Activated B cell treated with CpG ODN at 0.5 μM for 24 hours (primary cell): ENCODE data around the gene NT5C2. TPM values are rescaled to one million over a fixed set of nuclear protein-coding genes. Genes with fewer than 3 reads are reported as not detected.
"Not testable (repeated sequence)": the region's sequence is repeated elsewhere in the genome, so short reads cannot be mapped to it uniquely, and the experiment has no call there.

Source experiments
- ATAC-seq: fragments of 200-7000 bp; cut with Tn5 transposase; one replicate; pipeline ENCODE4 v1.10.0; 2021; ENCODE audit warnings: low read depth, mild to moderate bottlenecking, moderate library complexity
- CTCF ChIA-PET: fragments of 350-600 bp; sonication (Branson Sonifier 250); formaldehyde crosslinking; loops from one replicate; lab custom pipeline; 2021; ENCODE audit warnings: antibody characterized with exemption; lab: Charles Lee
- POLR2A ChIA-PET: fragments of 350-600 bp; sonication (Branson Sonifier 250); formaldehyde crosslinking; loops from one replicate; lab custom pipeline; 2021; ENCODE audit warnings: antibody characterized with exemption; lab: Charles Lee
- DNase-seq: peaks from one replicate; pipeline ENCODE4 v3.0.0; 2022
- H3K27ac Mint-ChIP-seq: one replicate; pipeline ENCODE4 v1.8.0; 2020; ENCODE audit warnings: mixed read lengths
- H3K27me3 Mint-ChIP-seq: one replicate; pipeline ENCODE4 v1.8.0; 2021; ENCODE audit warnings: mixed read lengths
- H3K36me3 Mint-ChIP-seq: one replicate; pipeline ENCODE4 v1.8.0; 2021; ENCODE audit warnings: low read depth, mixed read lengths
- H3K4me1 Mint-ChIP-seq: one replicate; pipeline ENCODE4 v1.8.0; 2021; ENCODE audit warnings: mixed read lengths
- H3K4me3 Mint-ChIP-seq: one replicate; pipeline ENCODE4 v1.8.0; 2020; ENCODE audit warnings: mild to moderate bottlenecking, mixed read lengths
- H3K9me3 Mint-ChIP-seq: one replicate; pipeline ENCODE4 v1.8.0; 2020; ENCODE audit warnings: mixed read lengths
- CTCF ChIP-seq: fragments of 200-600 bp; IDR thresholded peaks from one replicate; pipeline ENCODE4 v1.8.0; 2022; ENCODE audit warnings: antibody characterized with exemption, mild to moderate bottlenecking
- intact Hi-C: fragments of 100-400 bp; cut with micrococcal nuclease; formaldehyde crosslinking; loops from one replicate; pipeline ENCODE4 v1.15.1; 2024
- total RNA-seq: library from RNA; stranded (reverse); gene quantifications from 2 replicates; pipeline ENCODE4 v1.2.3, GENCODE V29; 2022

Gene NT5C2
- total RNA-seq, 1 donor from 2014 or later, result 60.4 TPM

GRCh38 chr10:103184615-103185014 lies 8.5 kb downstream of the NT5C2 start:
- CTCF ChIA-PET, result no interaction called here
- Mint-ChIP-seq H3K36me3 (peaks cover 28% of the 10 kb centered on the region), H3K4me3 (peak overlapping the region; percentile 12), H3K9me3 (no peaks in the 10 kb centered on the region), H3K27ac (peak overlapping the region; percentile 22), H3K27me3 (no peaks in the 10 kb centered on the region), H3K4me1 (peaks cover 66% of the 10 kb centered on the region)
- no peak for DNase-seq
- intact Hi-C loops, result no loop called here
- no peak for ATAC-seq
- POLR2A ChIA-PET, result interaction anchor here (4.8 kb wide), 1 partner anchor 8 kb away, joined by 46 read pairs; the partner anchor contains the start of gene NT5C2
- no peak for TF ChIP-seq CTCF

- ATAC-seq, CTCF ChIA-PET, DNase-seq, intact Hi-C loops, H3K9me3 Mint-ChIP-seq, H3K27me3 Mint-ChIP-seq: not testable (repeated sequence)
- Mint-ChIP-seq H3K36me3 (peaks cover 31% of the 10 kb centered on the region), H3K4me3 (peak overlapping the region; percentile 12), H3K27ac (peak overlapping the region; percentile 22), H3K4me1 (peaks cover 68% of the 10 kb centered on the region)
- POLR2A ChIA-PET, result interaction anchor here (4.8 kb wide), 1 partner anchor 8 kb away, joined by 46 read pairs; the partner anchor contains the start of gene NT5C2
These were observed 9.1 kb downstream of the NT5C2 start for GRCh38 chr10:103183991-103184451.

GRCh38 chr10:103181244-103181643 lies 11.8 kb downstream of the NT5C2 start:
- peak overlapping the region; percentile 68 for H3K4me3 Mint-ChIP-seq
- ATAC-seq, result peak; percentile 92

GRCh38 chr10:103180491-103180890 lies 12.6 kb downstream of the NT5C2 start:
- H3K27me3 Mint-ChIP-seq, result no peaks in the 10 kb centered on the region
- H3K27ac Mint-ChIP-seq, result peak overlapping the region; percentile 89
- intact Hi-C loops, result loop anchor here (2.0 kb wide), 1 partner anchor 60 kb away; no protein-coding TSS in a partner anchor
- CTCF ChIA-PET, result no interaction called here
- H3K9me3 Mint-ChIP-seq, result no peaks in the 10 kb centered on the region
- POLR2A ChIA-PET, result interaction anchor here (1.1 to 4.8 kb wide), 2 partner anchors 12 to 13 kb away, joined by 4 to 46 read pairs; partner anchors contain the start of gene NT5C2
- H3K4me1 Mint-ChIP-seq, result peaks cover 72% of the 10 kb centered on the region
- peaks cover 23% of the 10 kb centered on the region for H3K36me3 Mint-ChIP-seq
- TF ChIP-seq CTCF, result no peak
- DNase-seq (no peak), ATAC-seq (no peak)
- no peak overlapping the region for H3K4me3 Mint-ChIP-seq

More at GRCh38 chr10:103181244-103181643, 11.8 kb downstream of the NT5C2 start:
- Mint-ChIP-seq H3K9me3 (no peaks in the 10 kb centered on the region), H3K36me3 (peaks cover 24% of the 10 kb centered on the region), H3K27ac (peak overlapping the region; percentile 89), H3K4me1 (peaks cover 77% of the 10 kb centered on the region), H3K27me3 (no peaks in the 10 kb centered on the region)
- no peak for DNase-seq
- intact Hi-C loops, result loop anchor here (1.0 to 2.0 kb wide), 2 partner anchors 11 to 60 kb away; no protein-coding TSS in a partner anchor
- POLR2A ChIA-PET, result interaction anchor here (0.5 to 4.8 kb wide), 7 partner anchors 11 to 1179 kb away, joined by 3 to 46 read pairs (median 4); partner anchors contain the start of genes NT5C2 and TRIM8
- TF ChIP-seq CTCF, result no peak
- CTCF ChIA-PET, result no interaction called here

- ChIA-PET POLR2A (interaction anchor here (0.6 to 2.6 kb wide), 2 partner anchors 13 to 16 kb away, joined by 3 to 23 read pairs; partner anchors contain the start of gene NT5C2), CTCF (interaction anchor here (0.7 to 1.6 kb wide), 2 partner anchors 15 to 148 kb away, joined by 3 to 5 read pairs; partner anchors contain the start of gene NT5C2)
- no peaks in the 10 kb centered on the region for H3K9me3 Mint-ChIP-seq
- ATAC-seq, result no peak
- no peak for TF ChIP-seq CTCF
- no peaks in the 10 kb centered on the region for H3K27me3 Mint-ChIP-seq
- no peak for DNase-seq
- H3K4me1 Mint-ChIP-seq, result peaks cover 46% of the 10 kb centered on the region
- intact Hi-C loops, result loop anchor here (2.0 kb wide), 1 partner anchor 16 kb away; the partner anchor contains the start of gene NT5C2
- no peak overlapping the region for H3K4me3 Mint-ChIP-seq
- H3K27ac Mint-ChIP-seq, result peak overlapping the region; percentile 72
- H3K36me3 Mint-ChIP-seq, result peaks cover 40% of the 10 kb centered on the region
These were observed 15.9 kb downstream of the NT5C2 start for GRCh38 chr10:103177123-103177522.
